Keratinocyte (primary cell): Measurements from ENCODE around the gene ACMSD.

Source experiments
- EZH2 ChIP-seq: IDR thresholded peaks from one replicate; pipeline ENCODE4 v1.6.1; 2012; ENCODE audit warnings: inconsistent platforms, mild to moderate bottlenecking, low read length, moderate library complexity
- TF ChIP-seq, protein P1 (sequence below), 3 experiments: IDR thresholded peaks in 1 of 3; conservative IDR thresholded peaks in 1 of 3; optimal IDR thresholded peaks in 1 of 3; 2 replicates in 2 of 3; 3 replicates in 1 of 3; pipeline versions ENCODE3 to v1.5.1; 2011; ENCODE audit warnings: low read length in 3 of 3, mild to moderate bottlenecking in 3 of 3, moderate library complexity in 2 of 3, control low read depth in 1 of 3, inconsistent platforms in 1 of 3; ENCODE audit not compliant: insufficient read depth in 2 of 3; ENCODE audit errors: extremely low read depth in 1 of 3

- TF ChIP-seq, protein P1, sequence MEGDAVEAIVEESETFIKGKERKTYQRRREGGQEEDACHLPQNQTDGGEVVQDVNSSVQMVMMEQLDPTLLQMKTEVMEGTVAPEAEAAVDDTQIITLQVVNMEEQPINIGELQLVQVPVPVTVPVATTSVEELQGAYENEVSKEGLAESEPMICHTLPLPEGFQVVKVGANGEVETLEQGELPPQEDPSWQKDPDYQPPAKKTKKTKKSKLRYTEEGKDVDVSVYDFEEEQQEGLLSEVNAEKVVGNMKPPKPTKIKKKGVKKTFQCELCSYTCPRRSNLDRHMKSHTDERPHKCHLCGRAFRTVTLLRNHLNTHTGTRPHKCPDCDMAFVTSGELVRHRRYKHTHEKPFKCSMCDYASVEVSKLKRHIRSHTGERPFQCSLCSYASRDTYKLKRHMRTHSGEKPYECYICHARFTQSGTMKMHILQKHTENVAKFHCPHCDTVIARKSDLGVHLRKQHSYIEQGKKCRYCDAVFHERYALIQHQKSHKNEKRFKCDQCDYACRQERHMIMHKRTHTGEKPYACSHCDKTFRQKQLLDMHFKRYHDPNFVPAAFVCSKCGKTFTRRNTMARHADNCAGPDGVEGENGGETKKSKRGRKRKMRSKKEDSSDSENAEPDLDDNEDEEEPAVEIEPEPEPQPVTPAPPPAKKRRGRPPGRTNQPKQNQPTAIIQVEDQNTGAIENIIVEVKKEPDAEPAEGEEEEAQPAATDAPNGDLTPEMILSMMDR (optimal IDR thresholded peaks at IDR 0.05 in 1 of 3, IDR thresholded peaks at IDR 0.05 in 1 of 3, conservative IDR thresholded peaks at IDR 0.05 in 1 of 3; ENCODE audit: extremely low read depth in 1 of 3, insufficient read depth in 2 of 3, low read length in 3 of 3) = no peak
- no peak for TF ChIP-seq EZH2
These were observed 45.3 kb downstream of the ACMSD start for GRCh38 chr2:134883552-134884293.
